HCT116 (cell line): ENCODE data around the gene HYOU1. TPM values are rescaled to one million over a fixed set of nuclear protein-coding genes. Genes with fewer than 3 reads are reported as not detected.

Experiments used
- ATAC-seq: fragments of 200-7000 bp; cut with Tn5 transposase; 2 replicates; pipeline ENCODE4 v1.9.1; 2020; ENCODE audit warnings: mild to moderate bottlenecking, moderate library complexity
- BruUV-seq: library from RNA; stranded (reverse); fragments of 400-500 nt; replicated peaks from 2 replicates; lab custom pipeline; 2021; lab: Mats Ljungman, UMichigan
- CTCF ChIA-PET: fragments of 300-600 bp; sonication (Branson Sonifier 250); formaldehyde crosslinking; loops from one replicate; lab custom pipeline; 2021; ENCODE audit warnings: antibody characterized with exemption; lab: Charles Lee
- POLR2A ChIA-PET: fragments of 300-600, 350-600 bp; sonication (Branson Sonifier 250); formaldehyde crosslinking; loops from one replicate; lab custom pipeline; 2021; ENCODE audit warnings: antibody characterized with exemption; lab: Charles Lee
- RAD21 ChIA-PET, 2 experiments: fragments of 300-600 bp; sonication (Branson Sonifier 250); formaldehyde crosslinking; loops; one replicate each; lab custom pipeline; 2023; ENCODE audit warnings: low total read pairs in 2 of 2; ENCODE audit not compliant: uncharacterized antibody in 2 of 2, unreplicated experiment in 2 of 2, low non-redundant PET in 1 of 2; lab: Charles Lee
- DNase-seq: peaks from one replicate; pipeline ENCODE4 v3.0.0-alpha.2; 2010; ENCODE audit warnings: low read depth, low spot score
- H2AFZ ChIP-seq: fragments of 200-600 bp; shearing (Covaris generic), sonication (generic); 2 replicates; pipeline ENCODE4 v1.6.1; 2017; ENCODE audit warnings: low read depth, mixed run types, mixed read lengths, antibody characterized with exemption, low read length; ENCODE audit not compliant: poor library complexity, severe bottlenecking
- H3K27ac ChIP-seq: 2 replicates; pipeline ENCODE4 v1.5.1; 2012; ENCODE audit warnings: low read depth, low read length
- H3K27me3 ChIP-seq: fragments of 200-600 bp; sonication (generic); 2 replicates; pipeline ENCODE4 v1.6.1; 2016; ENCODE audit warnings: mixed run types, low read length, mixed read lengths; ENCODE audit not compliant: insufficient read depth
- H3K36me3 ChIP-seq, 2 experiments: fragments of 200-500 bp in 1 of 2; fragments of 200-600 bp in 1 of 2; sonication (Bioruptor generic) in 1 of 2; sonication (generic) in 1 of 2; 2 replicates each; pipeline versions ENCODE4 v1.5.1 to v1.6.1; 2014 to 2016; ENCODE audit warnings: low read length in 2 of 2, inconsistent platforms in 1 of 2, mixed read lengths in 1 of 2, mixed run types in 1 of 2; ENCODE audit not compliant: insufficient read depth in 2 of 2, control insufficient read depth in 1 of 2
- H3K4me1 ChIP-seq, 2 experiments: fragments of 200-600 bp in 1 of 2; sonication (generic) in 1 of 2; 2 replicates each; pipeline versions ENCODE4 v1.5.1 to v1.6.1; 2012 to 2017; ENCODE audit warnings: low read length in 2 of 2, inconsistent platforms in 1 of 2, mild to moderate bottlenecking in 1 of 2, mixed read lengths in 1 of 2, mixed run types in 1 of 2, moderate library complexity in 1 of 2; ENCODE audit not compliant: insufficient read depth in 2 of 2, control insufficient read depth in 1 of 2
- H3K4me2 ChIP-seq: fragments of 200-600 bp; sonication (generic); 2 replicates; pipeline ENCODE4 v1.6.1; 2017; ENCODE audit warnings: mixed run types, low read length, mixed read lengths
- H3K4me3 ChIP-seq, 2 experiments: fragments of 200-600 bp in 1 of 2; sonication (generic) in 1 of 2; replicated peaks in 1 of 2; 2 replicates each; pipeline ENCODE4 v1.5.1; 2011 to 2016; ENCODE audit warnings: low read length in 2 of 2, control low read depth in 1 of 2, low read depth in 1 of 2, mild to moderate bottlenecking in 1 of 2, mixed read lengths in 1 of 2, mixed run types in 1 of 2
- H3K79me2 ChIP-seq: fragments of 200-600 bp; sonication (generic); 2 replicates; pipeline ENCODE4 v1.6.1; 2017; ENCODE audit warnings: mild to moderate bottlenecking, mixed run types, low read length, moderate library complexity, mixed read lengths; ENCODE audit not compliant: insufficient read depth
- H3K9ac ChIP-seq: fragments of 200-600 bp; sonication (generic); 2 replicates; pipeline ENCODE4 v1.6.1; 2016; ENCODE audit warnings: low read length, mixed read lengths
- H3K9me2 ChIP-seq: fragments of 200-600 bp; sonication (generic), shearing (Covaris generic); 2 replicates; pipeline ENCODE4 v1.6.1; 2017; ENCODE audit warnings: mixed run types, mild to moderate bottlenecking, moderate library complexity; ENCODE audit not compliant: insufficient read depth
- H3K9me3 ChIP-seq, 2 experiments: fragments of 200-500 bp in 1 of 2; fragments of 200-600 bp in 1 of 2; sonication (Bioruptor generic) in 1 of 2; sonication (generic) in 1 of 2; 2 replicates each; pipeline ENCODE4 v1.6.1; 2014 to 2017; ENCODE audit warnings: low read length in 2 of 2, mixed read lengths in 2 of 2, inconsistent platforms in 1 of 2, low read depth in 1 of 2, mild to moderate bottlenecking in 1 of 2, mixed run types in 1 of 2, moderate library complexity in 1 of 2; ENCODE audit not compliant: control insufficient read depth in 1 of 2, insufficient read depth in 1 of 2
- H4K20me1 ChIP-seq: fragments of 200-600 bp; sonication (generic), shearing (Covaris generic); 2 replicates; pipeline ENCODE4 v1.6.1; 2017; ENCODE audit warnings: mixed run types, mild to moderate bottlenecking, moderate library complexity; ENCODE audit not compliant: insufficient read depth
- ATF3 ChIP-seq: IDR thresholded peaks from 2 replicates; pipeline ENCODE4 v1.6.1; 2012
- CEBPB ChIP-seq: IDR thresholded peaks from 2 replicates; pipeline ENCODE4 v1.6.1; 2012; ENCODE audit warnings: low read depth
- EGR1 ChIP-seq: IDR thresholded peaks from 2 replicates; pipeline ENCODE4 v1.6.1; 2012; ENCODE audit warnings: low read depth
- ELF1 ChIP-seq: IDR thresholded peaks from 2 replicates; pipeline ENCODE4 v1.6.1; 2012; ENCODE audit warnings: low read depth, borderline replicate concordance
- EZH2 ChIP-seq: fragments of 200-600 bp; sonication (generic); IDR thresholded peaks from 2 replicates; pipeline ENCODE4 v1.6.1; 2017; ENCODE audit warnings: antibody characterized with exemption, mixed run types
- EZH2phosphoT487 ChIP-seq: fragments of 200-600 bp; IDR thresholded peaks from 2 replicates; pipeline ENCODE4 v1.6.1; 2018; ENCODE audit warnings: antibody characterized with exemption, borderline replicate concordance
- FOSL1 ChIP-seq: IDR thresholded peaks from 2 replicates; pipeline ENCODE4 v1.6.1; 2012; ENCODE audit warnings: low read depth
- JUND ChIP-seq: IDR thresholded peaks from 2 replicates; pipeline ENCODE4 v1.6.1; 2012
- MAX ChIP-seq: IDR thresholded peaks from 2 replicates; pipeline ENCODE4 v1.6.1; 2012
- POLR2A ChIP-seq: IDR thresholded peaks from 2 replicates; pipeline ENCODE4 v1.7.0; 2011; ENCODE audit warnings: borderline replicate concordance; ENCODE audit not compliant: insufficient read depth, insufficient read length; ENCODE audit errors: extremely low read depth
- RAD21 ChIP-seq: IDR thresholded peaks from 2 replicates; pipeline ENCODE4 v1.6.1; 2012; ENCODE audit warnings: low read depth, mild to moderate bottlenecking
- SIN3A ChIP-seq: IDR thresholded peaks from 2 replicates; pipeline ENCODE4 v1.6.1; 2012; ENCODE audit warnings: low read depth
- SP1 ChIP-seq: IDR thresholded peaks from 2 replicates; pipeline ENCODE4 v1.6.1; 2012; ENCODE audit warnings: low read depth
- SRF ChIP-seq: IDR thresholded peaks from 2 replicates; pipeline ENCODE4 v1.6.1; 2012; ENCODE audit warnings: low read depth
- TCF7L2 ChIP-seq: IDR thresholded peaks from 2 replicates; pipeline ENCODE4 v1.7.0; 2011; ENCODE audit warnings: borderline replicate concordance, inconsistent platforms; ENCODE audit not compliant: insufficient read depth, insufficient read length; ENCODE audit errors: extremely low read depth
- YY1 ChIP-seq: IDR thresholded peaks from 2 replicates; pipeline ENCODE4 v1.6.1; 2011; ENCODE audit warnings: low read length, low read depth, moderate library complexity, mild to moderate bottlenecking; ENCODE audit not compliant: insufficient replicate concordance; ENCODE audit errors: extremely low read depth
- ZFX ChIP-seq: fragments of 450-650 bp; IDR thresholded peaks from 2 replicates; pipeline ENCODE4 v1.6.1; 2017
- ZNF274 ChIP-seq: fragments of 200-500 bp; sonication (Bioruptor generic); IDR thresholded peaks from 2 replicates; pipeline ENCODE4 v1.6.1; 2014; ENCODE audit warnings: mild to moderate bottlenecking, low read depth, low read length, inconsistent platforms
- intact Hi-C: fragments of 100-400 bp; cut with micrococcal nuclease; formaldehyde crosslinking; loops from 2 replicates; pipeline ENCODE4 v1.10.0; 2022
- total RNA-seq: library from RNA; stranded (reverse); gene quantifications from one replicate; pipeline ENCODE4 v1.2.1, GENCODE V29; 2021; ENCODE audit not compliant: unreplicated experiment
- TF ChIP-seq, protein P1 (sequence below): IDR thresholded peaks from 2 replicates; pipeline ENCODE4 v1.6.1; 2011; ENCODE audit warnings: mild to moderate bottlenecking, low read length, moderate library complexity; ENCODE audit not compliant: insufficient replicate concordance; ENCODE audit errors: extremely low read depth
- TF ChIP-seq, protein P2 (sequence below): IDR thresholded peaks from 2 replicates; pipeline ENCODE4 v1.6.1; 2012; ENCODE audit warnings: low read depth

Gene HYOU1
- total RNA-seq, 1 experiment from 2014 or later, result 181 TPM

DNA sequence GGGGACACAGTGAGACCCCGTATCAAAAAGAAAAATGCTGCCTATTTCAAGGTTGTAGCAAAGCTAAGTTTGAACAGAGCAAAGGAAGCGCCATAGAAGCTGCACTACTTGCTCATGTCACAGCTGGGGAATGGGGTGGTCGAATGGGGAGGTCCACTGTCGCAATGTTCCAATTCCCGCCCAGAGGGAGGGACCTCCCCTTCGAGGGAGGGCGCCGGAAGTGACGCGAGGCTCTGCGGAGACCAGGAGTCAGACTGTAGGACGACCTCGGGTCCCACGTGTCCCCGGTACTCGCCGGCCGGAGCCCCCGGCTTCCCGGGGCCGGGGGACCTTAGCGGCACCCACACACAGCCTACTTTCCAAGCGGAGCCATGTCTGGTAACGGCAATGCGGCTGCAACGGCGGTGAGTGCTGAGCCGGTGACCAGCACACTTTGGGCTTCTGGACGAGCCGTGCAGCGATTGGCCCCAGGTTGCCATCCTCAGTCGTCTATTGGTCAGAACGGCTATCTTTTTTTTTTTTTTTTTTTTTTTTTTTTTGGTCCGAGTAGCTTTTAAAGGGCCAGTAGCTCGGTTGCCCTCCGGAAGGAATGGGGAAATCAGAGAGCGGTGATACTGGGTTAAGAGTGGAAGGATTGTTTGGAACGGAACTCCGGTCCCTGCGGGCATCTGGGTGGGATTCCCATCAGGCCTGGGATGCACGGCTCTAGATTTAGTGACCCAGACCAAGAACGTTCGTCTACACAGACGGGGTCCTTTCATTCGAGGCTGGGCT, 27.8 kb upstream of the HYOU1 start, which contains the start of gene HMBS:
Gene HMBS (plus strand): TSS at position 219 of the 774 bp plus-strand sequence. CDS start 153 bp downstream, at position 372.
- Histone ChIP-seq H3K9ac (peak within 1 kb of the TSS; percentile 90), H3K79me2 (peaks cover 24% of the 10 kb centered on the region), H3K27me3 (no peaks in the 10 kb centered on the region), H3K9me3 (no peaks in the 10 kb centered on the region), H3K4me2 (peak within 1 kb of the TSS; percentile 81), H3K27ac (peak within 1 kb of the TSS; percentile 89), H3K9me2 (no peaks in the 10 kb centered on the region), H3K36me3 (peaks cover 0 to 3% of the 10 kb centered on the region in 2 experiments; a peak in 1 of 4 replicates), H2AFZ (no peak within 1 kb of the TSS), H4K20me1 (no peaks in the 10 kb centered on the region), H3K4me3 (peak within 1 kb of the TSS; percentile 72 to 90), H3K4me1 (peaks cover 25 to 37% of the 10 kb centered on the region in 2 experiments)
- DNase-seq (peak; percentile 80), ATAC-seq (peak; percentile 89)
- RAD21 ChIA-PET, result interaction anchor here (0.8 to 1.0 kb wide), 3 partner anchors 11 to 17 kb away, joined by 3 to 7 read pairs (median 6); partner anchors contain the start of genes DPAGT1 (in 1 of the 2) and VPS11 (in 1 of the 2)
- no TSS peak for BruUV-seq
- CTCF ChIA-PET, result interaction anchor here (0.6 to 2.6 kb wide), 6 partner anchors 10 to 253 kb away, joined by 3 to 20 read pairs (median 4); partner anchors contain the start of genes HINFP and VPS11
- POLR2A ChIA-PET, result interaction anchor here (0.5 to 3.0 kb wide), 19 partner anchors 8 to 958 kb away, joined by 3 to 27 read pairs (median 3); partner anchors contain the start of genes ABCG4, DPAGT1, HINFP and VPS11
- intact Hi-C loops, result loop anchor here (1.0 kb wide), 1 partner anchor 18 kb away; the partner anchor contains the start of gene VPS11
- TF ChIP-seq, protein P1, sequence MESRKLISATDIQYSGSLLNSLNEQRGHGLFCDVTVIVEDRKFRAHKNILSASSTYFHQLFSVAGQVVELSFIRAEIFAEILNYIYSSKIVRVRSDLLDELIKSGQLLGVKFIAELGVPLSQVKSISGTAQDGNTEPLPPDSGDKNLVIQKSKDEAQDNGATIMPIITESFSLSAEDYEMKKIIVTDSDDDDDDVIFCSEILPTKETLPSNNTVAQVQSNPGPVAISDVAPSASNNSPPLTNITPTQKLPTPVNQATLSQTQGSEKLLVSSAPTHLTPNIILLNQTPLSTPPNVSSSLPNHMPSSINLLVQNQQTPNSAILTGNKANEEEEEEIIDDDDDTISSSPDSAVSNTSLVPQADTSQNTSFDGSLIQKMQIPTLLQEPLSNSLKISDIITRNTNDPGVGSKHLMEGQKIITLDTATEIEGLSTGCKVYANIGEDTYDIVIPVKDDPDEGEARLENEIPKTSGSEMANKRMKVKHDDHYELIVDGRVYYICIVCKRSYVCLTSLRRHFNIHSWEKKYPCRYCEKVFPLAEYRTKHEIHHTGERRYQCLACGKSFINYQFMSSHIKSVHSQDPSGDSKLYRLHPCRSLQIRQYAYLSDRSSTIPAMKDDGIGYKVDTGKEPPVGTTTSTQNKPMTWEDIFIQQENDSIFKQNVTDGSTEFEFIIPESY, result peak; percentile 10
- TF ChIP-seq ZNF274, result no peak
- peak; percentile 74 for TF ChIP-seq POLR2A
- TF ChIP-seq EGR1, result no peak
- TF ChIP-seq EZH2phosphoT487, result no peak
- TF ChIP-seq, protein P2, sequence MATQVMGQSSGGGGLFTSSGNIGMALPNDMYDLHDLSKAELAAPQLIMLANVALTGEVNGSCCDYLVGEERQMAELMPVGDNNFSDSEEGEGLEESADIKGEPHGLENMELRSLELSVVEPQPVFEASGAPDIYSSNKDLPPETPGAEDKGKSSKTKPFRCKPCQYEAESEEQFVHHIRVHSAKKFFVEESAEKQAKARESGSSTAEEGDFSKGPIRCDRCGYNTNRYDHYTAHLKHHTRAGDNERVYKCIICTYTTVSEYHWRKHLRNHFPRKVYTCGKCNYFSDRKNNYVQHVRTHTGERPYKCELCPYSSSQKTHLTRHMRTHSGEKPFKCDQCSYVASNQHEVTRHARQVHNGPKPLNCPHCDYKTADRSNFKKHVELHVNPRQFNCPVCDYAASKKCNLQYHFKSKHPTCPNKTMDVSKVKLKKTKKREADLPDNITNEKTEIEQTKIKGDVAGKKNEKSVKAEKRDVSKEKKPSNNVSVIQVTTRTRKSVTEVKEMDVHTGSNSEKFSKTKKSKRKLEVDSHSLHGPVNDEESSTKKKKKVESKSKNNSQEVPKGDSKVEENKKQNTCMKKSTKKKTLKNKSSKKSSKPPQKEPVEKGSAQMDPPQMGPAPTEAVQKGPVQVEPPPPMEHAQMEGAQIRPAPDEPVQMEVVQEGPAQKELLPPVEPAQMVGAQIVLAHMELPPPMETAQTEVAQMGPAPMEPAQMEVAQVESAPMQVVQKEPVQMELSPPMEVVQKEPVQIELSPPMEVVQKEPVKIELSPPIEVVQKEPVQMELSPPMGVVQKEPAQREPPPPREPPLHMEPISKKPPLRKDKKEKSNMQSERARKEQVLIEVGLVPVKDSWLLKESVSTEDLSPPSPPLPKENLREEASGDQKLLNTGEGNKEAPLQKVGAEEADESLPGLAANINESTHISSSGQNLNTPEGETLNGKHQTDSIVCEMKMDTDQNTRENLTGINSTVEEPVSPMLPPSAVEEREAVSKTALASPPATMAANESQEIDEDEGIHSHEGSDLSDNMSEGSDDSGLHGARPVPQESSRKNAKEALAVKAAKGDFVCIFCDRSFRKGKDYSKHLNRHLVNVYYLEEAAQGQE, result no peak
- TF ChIP-seq YY1, result no peak
- no peak for TF ChIP-seq ZFX
- no peak for TF ChIP-seq FOSL1
- no peak for TF ChIP-seq SRF
- TF ChIP-seq EZH2, result no peak
- peak; percentile 84 for TF ChIP-seq SIN3A
- TF ChIP-seq SP1, result peak; percentile 95
- TF ChIP-seq MAX, result peak; percentile 91
- TF ChIP-seq ELF1, result no peak; the same call in 1 of the 2 replicates
- TF ChIP-seq RAD21, result no peak
- TF ChIP-seq TCF7L2, result no peak
- 0 out of 2 replicates have a peak, but pooled peaks have one; percentile 8 for TF ChIP-seq CEBPB
- no peak for TF ChIP-seq JUND
- TF ChIP-seq ATF3, result no peak
